HEK293 (cell line): ENCODE results near the gene LRRC7.

Experiments used
- BCL11A ChIP-seq: fragments of 450-650 bp; formaldehyde crosslinking; IDR thresholded peaks from 2 replicates; pipeline ENCODE4 v1.5.1; 2016; ENCODE audit warnings: low read depth, missing biosample characterization, missing genetic modification characterization
- GLIS2 ChIP-seq: fragments of 450-650 bp; formaldehyde crosslinking; IDR thresholded peaks from 2 replicates; pipeline ENCODE4 v1.5.1; 2016; ENCODE audit warnings: missing biosample characterization, missing genetic modification characterization
- ZBTB1 ChIP-seq: fragments of 450-650 bp; formaldehyde crosslinking; IDR thresholded peaks from 2 replicates; pipeline ENCODE4 v1.5.1; 2016; ENCODE audit warnings: missing biosample characterization, missing genetic modification characterization
- ZNF146 ChIP-seq: fragments of 450-650 bp; formaldehyde crosslinking; IDR thresholded peaks from 2 replicates; pipeline ENCODE4 v1.5.1; 2016; ENCODE audit warnings: missing biosample characterization, missing genetic modification characterization
- ZNF23 ChIP-seq: fragments of 450-650 bp; formaldehyde crosslinking; IDR thresholded peaks from 2 replicates; pipeline ENCODE4 v1.5.1; 2016; ENCODE audit warnings: missing biosample characterization, missing genetic modification characterization, borderline replicate concordance
- ZNF335 ChIP-seq: fragments of 450-650 bp; formaldehyde crosslinking; conservative IDR thresholded peaks from 2 replicates; pipeline ENCODE4 v1.5.1; 2016; ENCODE audit warnings: missing biosample characterization, missing genetic modification characterization
- ZNF658 ChIP-seq: fragments of 450-650 bp; formaldehyde crosslinking; IDR thresholded peaks from 2 replicates; pipeline ENCODE4; 2016; ENCODE audit warnings: missing biosample characterization, missing genetic modification characterization
- TF ChIP-seq, protein P1 (sequence below): fragments of 450-650 bp; formaldehyde crosslinking; IDR thresholded peaks from 2 replicates; pipeline ENCODE4 v1.5.1; 2016; ENCODE audit warnings: missing biosample characterization, missing genetic modification characterization, low read depth
- TF ChIP-seq, protein P2 (sequence below): fragments of 450-650 bp; formaldehyde crosslinking; IDR thresholded peaks from 2 replicates; pipeline ENCODE4 v1.5.1; 2016; ENCODE audit warnings: missing biosample characterization, missing genetic modification characterization
- TF ChIP-seq, protein P3 (sequence below): fragments of 450-650 bp; formaldehyde crosslinking; IDR thresholded peaks from 2 replicates; pipeline ENCODE4 v1.5.1; 2017; ENCODE audit warnings: missing biosample characterization, missing genetic modification characterization
- TF ChIP-seq, protein P4 (sequence below): fragments of 450-650 bp; formaldehyde crosslinking; optimal IDR thresholded peaks from 2 replicates; pipeline ENCODE3; 2016; ENCODE audit warnings: missing biosample characterization, mild to moderate bottlenecking, missing genetic modification characterization
- TF ChIP-seq, protein P5 (sequence below): fragments of 450-650 bp; formaldehyde crosslinking; IDR thresholded peaks from 2 replicates; pipeline ENCODE4 v1.5.1; 2017; ENCODE audit warnings: missing biosample characterization, missing genetic modification characterization
- TF ChIP-seq, protein P6 (sequence below): fragments of 450-650 bp; formaldehyde crosslinking; IDR thresholded peaks from 2 replicates; pipeline ENCODE4 v1.5.1; 2016; ENCODE audit warnings: missing biosample characterization, missing genetic modification characterization, borderline replicate concordance

DNA sequence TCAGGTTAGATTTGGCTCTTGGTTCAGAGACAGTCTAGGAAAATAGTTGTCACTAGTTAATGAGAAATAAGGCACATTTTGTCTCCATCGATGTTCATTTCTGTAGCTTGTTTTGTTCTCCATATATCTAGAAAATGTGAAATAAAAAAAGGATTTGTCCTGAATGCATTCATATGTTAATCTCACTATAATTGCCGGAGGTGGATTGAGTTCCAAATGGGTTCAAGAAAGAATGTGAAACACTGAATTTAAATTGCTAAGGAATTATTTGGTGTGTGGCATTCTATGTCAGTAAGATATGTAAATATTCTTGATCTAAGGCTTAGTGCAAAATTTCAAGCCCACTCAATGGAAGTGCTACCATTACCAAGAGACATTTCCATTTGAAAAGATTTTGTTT, 176.7 kb downstream of the LRRC7 start:
- TF ChIP-seq ZBTB1 (no peak), ZNF146 (no peak), ZNF23 (tag by site-specific recombination) (no peak), GLIS2 (tag by site-specific recombination) (no peak), BCL11A (tag by site-specific recombination) (no peak), ZNF335 (no peak), ZNF658 (tag by site-specific recombination) (no peak)
- TF ChIP-seq, protein P1, sequence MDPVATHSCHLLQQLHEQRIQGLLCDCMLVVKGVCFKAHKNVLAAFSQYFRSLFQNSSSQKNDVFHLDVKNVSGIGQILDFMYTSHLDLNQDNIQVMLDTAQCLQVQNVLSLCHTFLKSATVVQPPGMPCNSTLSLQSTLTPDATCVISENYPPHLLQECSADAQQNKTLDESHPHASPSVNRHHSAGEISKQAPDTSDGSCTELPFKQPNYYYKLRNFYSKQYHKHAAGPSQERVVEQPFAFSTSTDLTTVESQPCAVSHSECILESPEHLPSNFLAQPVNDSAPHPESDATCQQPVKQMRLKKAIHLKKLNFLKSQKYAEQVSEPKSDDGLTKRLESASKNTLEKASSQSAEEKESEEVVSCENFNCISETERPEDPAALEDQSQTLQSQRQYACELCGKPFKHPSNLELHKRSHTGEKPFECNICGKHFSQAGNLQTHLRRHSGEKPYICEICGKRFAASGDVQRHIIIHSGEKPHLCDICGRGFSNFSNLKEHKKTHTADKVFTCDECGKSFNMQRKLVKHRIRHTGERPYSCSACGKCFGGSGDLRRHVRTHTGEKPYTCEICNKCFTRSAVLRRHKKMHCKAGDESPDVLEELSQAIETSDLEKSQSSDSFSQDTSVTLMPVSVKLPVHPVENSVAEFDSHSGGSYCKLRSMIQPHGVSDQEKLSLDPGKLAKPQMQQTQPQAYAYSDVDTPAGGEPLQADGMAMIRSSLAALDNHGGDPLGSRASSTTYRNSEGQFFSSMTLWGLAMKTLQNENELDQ (tag by site-specific recombination): no peak
- TF ChIP-seq, protein P2, sequence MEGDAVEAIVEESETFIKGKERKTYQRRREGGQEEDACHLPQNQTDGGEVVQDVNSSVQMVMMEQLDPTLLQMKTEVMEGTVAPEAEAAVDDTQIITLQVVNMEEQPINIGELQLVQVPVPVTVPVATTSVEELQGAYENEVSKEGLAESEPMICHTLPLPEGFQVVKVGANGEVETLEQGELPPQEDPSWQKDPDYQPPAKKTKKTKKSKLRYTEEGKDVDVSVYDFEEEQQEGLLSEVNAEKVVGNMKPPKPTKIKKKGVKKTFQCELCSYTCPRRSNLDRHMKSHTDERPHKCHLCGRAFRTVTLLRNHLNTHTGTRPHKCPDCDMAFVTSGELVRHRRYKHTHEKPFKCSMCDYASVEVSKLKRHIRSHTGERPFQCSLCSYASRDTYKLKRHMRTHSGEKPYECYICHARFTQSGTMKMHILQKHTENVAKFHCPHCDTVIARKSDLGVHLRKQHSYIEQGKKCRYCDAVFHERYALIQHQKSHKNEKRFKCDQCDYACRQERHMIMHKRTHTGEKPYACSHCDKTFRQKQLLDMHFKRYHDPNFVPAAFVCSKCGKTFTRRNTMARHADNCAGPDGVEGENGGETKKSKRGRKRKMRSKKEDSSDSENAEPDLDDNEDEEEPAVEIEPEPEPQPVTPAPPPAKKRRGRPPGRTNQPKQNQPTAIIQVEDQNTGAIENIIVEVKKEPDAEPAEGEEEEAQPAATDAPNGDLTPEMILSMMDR (tag by site-specific recombination): no peak
- TF ChIP-seq, protein P3, sequence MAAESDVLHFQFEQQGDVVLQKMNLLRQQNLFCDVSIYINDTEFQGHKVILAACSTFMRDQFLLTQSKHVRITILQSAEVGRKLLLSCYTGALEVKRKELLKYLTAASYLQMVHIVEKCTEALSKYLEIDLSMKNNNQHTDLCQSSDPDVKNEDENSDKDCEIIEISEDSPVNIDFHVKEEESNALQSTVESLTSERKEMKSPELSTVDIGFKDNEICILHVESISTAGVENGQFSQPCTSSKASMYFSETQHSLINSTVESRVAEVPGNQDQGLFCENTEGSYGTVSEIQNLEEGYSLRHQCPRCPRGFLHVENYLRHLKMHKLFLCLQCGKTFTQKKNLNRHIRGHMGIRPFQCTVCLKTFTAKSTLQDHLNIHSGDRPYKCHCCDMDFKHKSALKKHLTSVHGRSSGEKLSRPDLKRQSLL (tag by site-specific recombination): no peak
- TF ChIP-seq, protein P4, sequence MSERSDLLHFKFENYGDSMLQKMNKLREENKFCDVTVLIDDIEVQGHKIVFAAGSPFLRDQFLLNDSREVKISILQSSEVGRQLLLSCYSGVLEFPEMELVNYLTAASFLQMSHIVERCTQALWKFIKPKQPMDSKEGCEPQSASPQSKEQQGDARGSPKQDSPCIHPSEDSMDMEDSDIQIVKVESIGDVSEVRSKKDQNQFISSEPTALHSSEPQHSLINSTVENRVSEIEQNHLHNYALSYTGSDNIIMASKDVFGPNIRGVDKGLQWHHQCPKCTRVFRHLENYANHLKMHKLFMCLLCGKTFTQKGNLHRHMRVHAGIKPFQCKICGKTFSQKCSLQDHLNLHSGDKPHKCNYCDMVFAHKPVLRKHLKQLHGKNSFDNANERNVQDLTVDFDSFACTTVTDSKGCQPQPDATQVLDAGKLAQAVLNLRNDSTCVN (tag by site-specific recombination): no peak
- TF ChIP-seq, protein P5, sequence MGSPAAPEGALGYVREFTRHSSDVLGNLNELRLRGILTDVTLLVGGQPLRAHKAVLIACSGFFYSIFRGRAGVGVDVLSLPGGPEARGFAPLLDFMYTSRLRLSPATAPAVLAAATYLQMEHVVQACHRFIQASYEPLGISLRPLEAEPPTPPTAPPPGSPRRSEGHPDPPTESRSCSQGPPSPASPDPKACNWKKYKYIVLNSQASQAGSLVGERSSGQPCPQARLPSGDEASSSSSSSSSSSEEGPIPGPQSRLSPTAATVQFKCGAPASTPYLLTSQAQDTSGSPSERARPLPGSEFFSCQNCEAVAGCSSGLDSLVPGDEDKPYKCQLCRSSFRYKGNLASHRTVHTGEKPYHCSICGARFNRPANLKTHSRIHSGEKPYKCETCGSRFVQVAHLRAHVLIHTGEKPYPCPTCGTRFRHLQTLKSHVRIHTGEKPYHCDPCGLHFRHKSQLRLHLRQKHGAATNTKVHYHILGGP (tag by site-specific recombination): no peak
- TF ChIP-seq, protein P6, sequence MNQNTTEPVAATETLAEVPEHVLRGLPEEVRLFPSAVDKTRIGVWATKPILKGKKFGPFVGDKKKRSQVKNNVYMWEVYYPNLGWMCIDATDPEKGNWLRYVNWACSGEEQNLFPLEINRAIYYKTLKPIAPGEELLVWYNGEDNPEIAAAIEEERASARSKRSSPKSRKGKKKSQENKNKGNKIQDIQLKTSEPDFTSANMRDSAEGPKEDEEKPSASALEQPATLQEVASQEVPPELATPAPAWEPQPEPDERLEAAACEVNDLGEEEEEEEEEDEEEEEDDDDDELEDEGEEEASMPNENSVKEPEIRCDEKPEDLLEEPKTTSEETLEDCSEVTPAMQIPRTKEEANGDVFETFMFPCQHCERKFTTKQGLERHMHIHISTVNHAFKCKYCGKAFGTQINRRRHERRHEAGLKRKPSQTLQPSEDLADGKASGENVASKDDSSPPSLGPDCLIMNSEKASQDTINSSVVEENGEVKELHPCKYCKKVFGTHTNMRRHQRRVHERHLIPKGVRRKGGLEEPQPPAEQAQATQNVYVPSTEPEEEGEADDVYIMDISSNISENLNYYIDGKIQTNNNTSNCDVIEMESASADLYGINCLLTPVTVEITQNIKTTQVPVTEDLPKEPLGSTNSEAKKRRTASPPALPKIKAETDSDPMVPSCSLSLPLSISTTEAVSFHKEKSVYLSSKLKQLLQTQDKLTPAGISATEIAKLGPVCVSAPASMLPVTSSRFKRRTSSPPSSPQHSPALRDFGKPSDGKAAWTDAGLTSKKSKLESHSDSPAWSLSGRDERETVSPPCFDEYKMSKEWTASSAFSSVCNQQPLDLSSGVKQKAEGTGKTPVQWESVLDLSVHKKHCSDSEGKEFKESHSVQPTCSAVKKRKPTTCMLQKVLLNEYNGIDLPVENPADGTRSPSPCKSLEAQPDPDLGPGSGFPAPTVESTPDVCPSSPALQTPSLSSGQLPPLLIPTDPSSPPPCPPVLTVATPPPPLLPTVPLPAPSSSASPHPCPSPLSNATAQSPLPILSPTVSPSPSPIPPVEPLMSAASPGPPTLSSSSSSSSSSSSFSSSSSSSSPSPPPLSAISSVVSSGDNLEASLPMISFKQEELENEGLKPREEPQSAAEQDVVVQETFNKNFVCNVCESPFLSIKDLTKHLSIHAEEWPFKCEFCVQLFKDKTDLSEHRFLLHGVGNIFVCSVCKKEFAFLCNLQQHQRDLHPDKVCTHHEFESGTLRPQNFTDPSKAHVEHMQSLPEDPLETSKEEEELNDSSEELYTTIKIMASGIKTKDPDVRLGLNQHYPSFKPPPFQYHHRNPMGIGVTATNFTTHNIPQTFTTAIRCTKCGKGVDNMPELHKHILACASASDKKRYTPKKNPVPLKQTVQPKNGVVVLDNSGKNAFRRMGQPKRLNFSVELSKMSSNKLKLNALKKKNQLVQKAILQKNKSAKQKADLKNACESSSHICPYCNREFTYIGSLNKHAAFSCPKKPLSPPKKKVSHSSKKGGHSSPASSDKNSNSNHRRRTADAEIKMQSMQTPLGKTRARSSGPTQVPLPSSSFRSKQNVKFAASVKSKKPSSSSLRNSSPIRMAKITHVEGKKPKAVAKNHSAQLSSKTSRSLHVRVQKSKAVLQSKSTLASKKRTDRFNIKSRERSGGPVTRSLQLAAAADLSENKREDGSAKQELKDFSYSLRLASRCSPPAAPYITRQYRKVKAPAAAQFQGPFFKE (tag by site-specific recombination): no peak
